Measurements from ENCODE around the gene PCBP4.

DNA sequence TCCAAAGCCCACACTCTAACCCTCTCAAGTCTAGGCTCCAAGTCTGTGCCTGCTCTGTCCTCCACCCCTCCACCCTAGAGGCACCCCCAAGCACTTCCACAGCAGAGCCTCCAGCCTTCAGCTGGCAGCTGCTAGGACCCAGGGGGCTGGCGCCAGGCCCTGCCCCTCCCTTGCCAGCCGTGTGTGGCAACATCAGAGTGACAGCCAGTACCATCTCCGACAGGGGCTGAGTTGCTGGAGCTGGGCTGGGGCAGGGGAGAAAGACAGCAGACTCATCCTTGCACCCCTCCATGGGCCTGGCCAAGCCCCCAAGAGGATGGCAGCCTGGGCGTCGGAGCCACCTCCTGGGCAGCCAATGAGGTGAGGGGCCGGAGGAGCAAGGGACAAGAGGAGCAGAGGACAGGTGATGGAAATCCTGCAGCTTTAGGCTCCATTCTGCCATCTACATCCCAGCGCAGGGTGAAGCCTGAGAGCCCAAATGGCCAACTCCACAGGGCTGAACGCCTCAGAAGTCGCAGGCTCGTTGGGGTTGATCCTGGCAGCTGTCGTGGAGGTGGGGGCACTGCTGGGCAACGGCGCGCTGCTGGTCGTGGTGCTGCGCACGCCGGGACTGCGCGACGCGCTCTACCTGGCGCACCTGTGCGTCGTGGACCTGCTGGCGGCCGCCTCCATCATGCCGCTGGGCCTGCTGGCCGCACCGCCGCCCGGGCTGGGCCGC is 11.9 kb downstream of the PCBP4 start, which contains the start of gene GPR62:
- TF ChIP-seq EZH2 (IDR thresholded peaks at IDR 0.05; ENCODE audit: low read depth), result no peak
- TF ChIP-seq, protein P1, sequence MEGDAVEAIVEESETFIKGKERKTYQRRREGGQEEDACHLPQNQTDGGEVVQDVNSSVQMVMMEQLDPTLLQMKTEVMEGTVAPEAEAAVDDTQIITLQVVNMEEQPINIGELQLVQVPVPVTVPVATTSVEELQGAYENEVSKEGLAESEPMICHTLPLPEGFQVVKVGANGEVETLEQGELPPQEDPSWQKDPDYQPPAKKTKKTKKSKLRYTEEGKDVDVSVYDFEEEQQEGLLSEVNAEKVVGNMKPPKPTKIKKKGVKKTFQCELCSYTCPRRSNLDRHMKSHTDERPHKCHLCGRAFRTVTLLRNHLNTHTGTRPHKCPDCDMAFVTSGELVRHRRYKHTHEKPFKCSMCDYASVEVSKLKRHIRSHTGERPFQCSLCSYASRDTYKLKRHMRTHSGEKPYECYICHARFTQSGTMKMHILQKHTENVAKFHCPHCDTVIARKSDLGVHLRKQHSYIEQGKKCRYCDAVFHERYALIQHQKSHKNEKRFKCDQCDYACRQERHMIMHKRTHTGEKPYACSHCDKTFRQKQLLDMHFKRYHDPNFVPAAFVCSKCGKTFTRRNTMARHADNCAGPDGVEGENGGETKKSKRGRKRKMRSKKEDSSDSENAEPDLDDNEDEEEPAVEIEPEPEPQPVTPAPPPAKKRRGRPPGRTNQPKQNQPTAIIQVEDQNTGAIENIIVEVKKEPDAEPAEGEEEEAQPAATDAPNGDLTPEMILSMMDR (conservative IDR thresholded peaks at IDR 0.05), result no peak

All from PC-9 (cell line).